GM12801 (cell line): ENCODE data around the gene FKBP2.

Experiments used
- CTCF ChIP-seq: IDR thresholded peaks from one replicate; pipeline ENCODE4 v1.5.1; 2011; ENCODE audit warnings: control low read depth; ENCODE audit not compliant: insufficient read length; ENCODE audit errors: extremely low read depth

The FKBP2 gene

GRCh38 chr11:64230985-64231365 lies 9.9 kb upstream of the FKBP2 start:
- no peak for TF ChIP-seq CTCF

- no peak for TF ChIP-seq CTCF
Observed at GRCh38 chr11:64231546-64231945, 9.3 kb upstream of the FKBP2 start.

GRCh38 chr11:64232182-64232966 lies 8.5 kb upstream of the FKBP2 start:
- TF ChIP-seq CTCF = no peak

GRCh38 chr11:64232967-64233315 lies 8.0 kb upstream of the FKBP2 start:
- no peak for TF ChIP-seq CTCF

- no peak for TF ChIP-seq CTCF
Observed at GRCh38 chr11:64233913-64234586, 6.8 kb upstream of the FKBP2 start, which contains the start of gene VEGFB. Gene VEGFB, plus strand, starts transcription at chr11:64234584. Its CDS starts 250 bp downstream, at chr11:64234834.

GRCh38 chr11:64234647-64235379 lies 6.1 kb upstream of the FKBP2 start:
- TF ChIP-seq CTCF = no peak

- TF ChIP-seq CTCF = no peak
Observed at GRCh38 chr11:64235437-64236161, 5.3 kb upstream of the FKBP2 start.
